HT1080 (cell line): ENCODE data around the gene AS3MT. TPM values are rescaled to one million over a fixed set of nuclear protein-coding genes. Genes with fewer than 3 reads are reported as not detected.

Source experiments
- small RNA-seq: library from RNA; depleted of rRNA; stranded (forward); fragments of <200 nt; gene quantifications from one replicate; pipeline ENCODE3, GENCODE V24; 2014
- total RNA-seq: library from RNA; depleted of rRNA; stranded (reverse); fragments of >200 nt; shearing (Covaris generic); gene quantifications from 2 replicates; pipeline ENCODE4 v1.2.3, GENCODE V29; 2014; rRNA removed

The AS3MT gene
- total RNA-seq, 1 experiment from 2014 or later, result 0.14 TPM

Small RNA genes lying within 50 kb of the gene (small RNA-seq; reads per million reads assigned to genes)
- gene AS3MT, result not detected
- not detected for gene RF00026

Other genes starting within 250 kb of the AS3MT start
- 104 and 117 TPM in 2 replicates for gene TRIM8, start 225.0 kb upstream of the AS3MT start, total RNA-seq
- 5.4 and 5.6 TPM in 2 replicates for gene ARL3, start 155.1 kb upstream of the AS3MT start, total RNA-seq
- gene SFXN2, start 154.8 kb upstream of the AS3MT start, total RNA-seq, result 18.8 and 18.9 TPM in 2 replicates
- 19.0 and 25.7 TPM in 2 replicates for gene WBP1L, start 125.5 kb upstream of the AS3MT start, total RNA-seq
- gene CYP17A1, start 32.1 kb upstream of the AS3MT start, total RNA-seq, result not detected in 2 replicates
- gene BORCS7, start 15.2 kb upstream of the AS3MT start, total RNA-seq, result 19.0 and 19.4 TPM in 2 replicates
- gene CNNM2, start 48.8 kb downstream of the AS3MT start, total RNA-seq, result 3.6 and 4.7 TPM in 2 replicates